Right renal pelvis (tissue), 4 donors: ENCODE results near the gene C9orf78. TPM values are rescaled to one million over a fixed set of nuclear protein-coding genes. Genes with fewer than 3 reads are reported as not detected.
A peak's percentile ranks its signal among the peaks of the same experiment; 100 is the strongest.

Source experiments
- DNase-seq, 4 donors: peaks; one replicate each; pipeline ENCODE4 v3.0.0-alpha.2; 2013; ENCODE audit warnings: low read depth in 4 of 4, low spot score in 3 of 4, missing footprints in 1 of 4
- polyA plus RNA-seq, 4 donors: library from polyadenylated mRNA; unstranded; fragments of 120-200 nt; gene quantifications; one replicate each; pipeline ENCODE4 v1.2.1, GENCODE V29; 2013; ENCODE audit not compliant: insufficient read length in 4 of 4

Gene C9orf78
- polyA plus RNA-seq, 4 donors, result 73.0 to 82.1 (median 78.6) TPM

DNA sequence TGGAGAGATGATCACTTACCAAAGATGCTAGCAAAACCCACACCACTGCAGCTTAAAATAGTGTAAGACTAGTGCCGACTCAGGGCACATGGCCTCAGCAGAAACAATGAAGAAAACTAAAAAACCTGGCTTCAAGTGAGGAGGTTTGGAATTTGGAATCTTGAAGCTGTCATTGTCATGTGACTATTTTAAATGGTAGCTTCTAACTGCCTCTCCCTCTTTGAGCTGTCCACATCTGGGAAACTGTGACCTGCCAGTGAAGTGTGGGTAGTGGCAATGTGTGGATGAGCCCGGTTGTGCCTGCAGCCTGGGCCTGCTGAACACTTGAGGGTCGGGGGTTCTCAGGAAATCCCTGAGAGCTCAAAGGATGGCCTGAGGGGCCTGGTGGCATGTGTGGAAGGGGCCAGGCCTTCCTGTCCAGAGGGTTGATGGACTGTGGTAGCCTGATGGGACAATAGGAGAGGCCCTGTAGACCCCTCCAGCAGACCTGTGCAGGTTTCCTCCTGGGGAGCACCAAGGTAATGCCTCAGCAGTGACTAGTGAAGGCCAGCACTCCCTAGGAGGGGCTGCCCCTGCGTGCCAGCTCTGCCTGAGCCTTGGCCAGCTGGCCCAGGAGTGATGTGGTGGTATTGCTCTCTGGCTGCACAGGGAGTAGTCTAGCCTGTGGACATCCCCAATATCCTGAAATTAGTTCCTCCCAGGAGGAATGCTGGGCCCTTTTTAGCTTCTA is 13.8 kb upstream of the C9orf78 start:
- no peak for DNase-seq

DNA sequence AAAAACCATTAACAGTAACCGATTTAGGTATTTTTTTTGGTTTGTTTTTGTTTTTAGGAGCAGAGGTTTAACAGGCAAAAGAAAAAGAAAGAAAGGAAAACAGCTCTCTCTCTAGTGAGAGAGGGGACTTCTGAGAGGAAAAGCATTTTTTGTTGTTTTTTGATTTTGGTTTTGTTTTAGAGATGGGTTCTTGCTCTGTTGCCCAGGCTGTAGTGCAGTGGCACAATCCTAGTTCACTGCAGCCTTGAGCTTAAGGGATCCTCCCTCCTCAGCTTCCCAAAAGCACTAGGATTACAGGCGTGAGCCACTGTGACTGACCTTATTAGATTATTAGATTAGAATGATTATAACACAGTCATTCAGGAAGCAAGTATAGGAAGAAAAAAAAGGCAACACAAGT is 10.3 kb upstream of the C9orf78 start:
- DNase-seq, result no peak

- DNase-seq, result no peak
Observed at GRCh38 chr9:129841071-129841470, 6.0 kb upstream of the C9orf78 start.

- DNase-seq, result no peak
Observed at GRCh38 chr9:129840034-129840433, 5.0 kb upstream of the C9orf78 start.

GRCh38 chr9:129839324-129840023 is 4.4 kb upstream of the C9orf78 start:
- no peak for DNase-seq

DNA sequence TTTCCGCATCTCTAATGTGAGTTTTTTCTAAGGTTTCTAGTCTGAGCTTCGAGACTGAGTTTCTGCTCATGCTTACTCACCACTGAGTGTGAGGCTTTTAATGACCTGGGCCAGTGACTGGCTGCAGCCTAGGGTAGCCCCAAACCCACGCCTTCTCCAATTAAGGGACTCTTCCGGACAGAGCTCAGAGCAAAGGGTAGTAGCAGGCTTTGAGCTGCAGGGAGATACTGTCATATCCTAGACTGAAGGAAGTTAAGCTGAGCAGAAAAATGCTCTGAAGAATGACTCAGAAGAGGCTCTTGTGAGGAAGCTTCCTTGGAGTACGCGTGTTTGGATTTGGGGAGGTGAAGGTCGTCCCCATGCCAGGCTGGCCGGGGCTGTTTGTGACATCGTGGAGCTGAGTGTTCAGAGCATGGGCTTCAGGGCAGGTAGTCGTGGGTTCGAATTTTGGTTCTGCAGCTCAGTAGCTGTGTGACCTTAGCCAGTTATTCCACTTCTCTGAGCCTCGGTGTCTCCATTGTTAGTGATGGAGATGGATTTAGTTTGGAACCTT is 3.7 kb upstream of the C9orf78 start:
- DNase-seq, result no peak

DNA sequence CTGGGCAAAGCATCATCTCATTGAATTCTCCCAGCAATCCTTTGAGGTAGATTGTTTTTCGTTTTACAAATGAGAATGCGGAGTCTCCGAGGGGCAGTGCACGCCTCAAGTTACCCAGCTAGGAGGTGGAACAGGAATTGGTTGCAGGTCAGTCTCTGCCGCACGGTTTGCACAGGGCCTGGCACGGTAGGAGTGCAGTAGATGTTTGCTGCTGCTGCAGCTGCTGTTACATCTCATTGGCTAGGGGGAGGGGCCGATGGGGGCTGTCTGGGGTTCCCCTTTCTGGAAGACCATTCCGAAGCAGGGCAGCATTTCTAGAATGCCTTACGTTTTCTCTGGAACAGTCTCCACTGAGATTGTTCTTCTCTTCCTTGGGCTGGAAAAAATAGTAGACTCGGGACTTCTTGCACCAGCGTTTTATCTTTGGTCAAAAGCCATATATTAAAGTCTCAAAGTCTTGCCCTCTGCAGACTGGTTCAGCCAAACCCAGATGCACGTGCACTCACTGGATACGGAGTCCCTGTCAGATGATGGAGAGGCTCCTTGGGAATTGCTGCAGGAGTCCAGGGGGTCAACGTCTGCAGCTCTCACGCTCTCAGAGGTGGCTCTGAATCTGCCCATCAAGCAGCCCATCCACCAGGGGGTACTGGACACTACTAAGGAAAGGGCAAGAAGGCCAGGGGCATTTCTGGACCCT is 1.4 kb upstream of the C9orf78 start:
- DNase-seq, result no peak

DNA sequence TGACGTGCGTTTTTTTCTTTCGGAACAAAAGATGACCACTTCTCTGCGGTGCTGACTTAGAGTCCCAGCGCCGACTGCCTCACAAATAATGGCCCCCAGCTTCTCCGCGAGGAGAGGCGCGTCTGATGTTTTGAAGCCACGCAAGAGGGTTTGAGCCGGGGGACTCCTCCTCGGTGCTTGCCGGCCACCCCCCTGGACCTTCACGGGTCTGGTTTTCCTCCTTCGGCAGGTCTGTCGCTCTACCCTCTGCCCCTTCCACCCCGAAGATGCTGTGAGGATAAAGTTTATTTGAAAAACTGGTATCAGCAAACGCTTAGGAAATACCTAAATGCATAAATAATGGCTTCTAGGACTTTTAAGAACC is 767 bp upstream of the C9orf78 start:
- DNase-seq, result no peak

GRCh38 chr9:129834489-129835127 is 467 bp downstream of the C9orf78 start:
- DNase-seq, result no peak

DNA sequence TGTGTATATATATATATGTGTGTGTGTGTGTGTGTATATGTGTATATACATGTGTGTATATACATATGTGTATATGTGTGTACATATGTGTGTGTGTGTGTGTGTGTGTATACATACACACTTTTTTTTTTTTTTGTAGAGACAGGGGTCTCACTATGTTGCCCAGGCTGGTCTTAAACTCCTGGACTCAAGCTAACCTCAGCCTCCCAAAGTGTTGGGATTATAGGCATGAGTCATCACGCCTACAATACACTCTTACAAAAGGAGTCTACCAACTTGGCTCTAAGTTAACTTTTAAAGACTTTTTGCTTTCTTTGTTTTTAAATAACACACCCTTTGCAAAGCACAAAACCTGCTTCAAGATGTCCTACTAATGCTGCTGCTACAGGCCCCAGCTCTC is 2.1 kb downstream of the C9orf78 start:
- no peak for DNase-seq

DNA sequence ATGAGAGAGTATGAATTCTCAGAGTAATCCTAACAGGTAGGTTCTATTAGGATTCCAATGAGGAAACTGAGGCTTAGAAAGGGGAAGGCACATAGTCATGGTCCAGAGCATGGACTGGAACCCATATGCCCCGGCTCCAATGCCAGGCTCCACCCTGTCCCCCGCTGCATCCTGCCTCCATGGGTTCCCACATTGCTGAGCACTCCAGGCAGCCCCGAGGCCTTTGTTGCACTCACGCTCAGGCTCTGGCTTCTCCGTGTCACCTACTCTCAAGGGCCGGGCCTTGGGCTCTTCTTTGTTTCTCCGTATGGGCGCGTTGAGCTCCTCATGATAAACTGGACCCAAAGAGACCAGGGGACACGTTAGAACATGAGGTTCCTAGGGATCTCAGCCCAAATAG is 6.1 kb downstream of the C9orf78 start:
- no peak for DNase-seq

DNA sequence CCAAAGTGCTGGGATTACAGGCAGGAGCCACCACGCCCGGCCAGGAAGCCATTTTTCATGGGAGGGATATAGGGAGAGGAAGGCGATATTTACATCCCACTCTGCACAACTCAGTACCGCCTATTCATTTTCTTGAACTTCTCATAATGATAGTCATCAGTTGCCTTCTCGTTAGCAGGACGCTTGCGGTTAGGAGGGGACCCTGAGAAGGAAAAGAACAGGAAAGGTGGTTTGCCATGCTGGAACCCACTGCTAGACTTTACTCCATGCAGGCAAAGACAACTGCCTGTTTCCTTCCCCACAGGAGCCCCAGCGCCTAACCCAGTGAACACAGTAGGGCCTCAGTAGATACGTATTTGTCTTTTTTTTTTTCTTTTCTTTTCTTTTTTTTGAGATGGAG is 7.0 kb downstream of the C9orf78 start:
- no peak for DNase-seq

DNA sequence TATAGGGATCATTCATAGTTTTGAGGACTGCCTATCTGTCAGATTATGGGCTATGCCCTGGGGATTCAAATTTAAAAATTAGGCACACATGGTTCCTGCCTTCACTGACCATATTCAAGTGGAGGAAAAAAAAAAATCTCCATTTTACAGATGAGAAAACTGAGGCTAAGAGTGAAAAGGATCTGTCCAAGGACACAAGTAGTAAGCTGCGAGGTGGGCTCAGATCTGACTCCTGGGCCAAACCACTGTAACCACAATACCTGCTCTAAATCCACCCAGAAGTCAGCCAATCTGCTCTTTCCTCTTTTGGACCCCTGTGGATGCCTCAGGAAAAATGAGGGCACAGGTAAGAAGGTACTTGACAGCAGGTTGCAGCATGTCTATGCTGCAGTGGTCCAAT is 8.3 kb downstream of the C9orf78 start:
- DNase-seq, result no peak

GRCh38 chr9:129826344-129826743 is 8.7 kb downstream of the C9orf78 start:
- DNase-seq, result no peak

GRCh38 chr9:129823935-129824601 is 11.0 kb downstream of the C9orf78 start, which contains the start of gene TOR1A:
Gene TOR1A (minus strand): TSS chr9:129824136. CDS start chr9:129824085, 51 bp downstream.
- peak; percentile 84 to 87 (median 84) for DNase-seq

- DNase-seq, result no peak
Observed at GRCh38 chr9:129823542-129823934, 11.5 kb downstream of the C9orf78 start.

DNA sequence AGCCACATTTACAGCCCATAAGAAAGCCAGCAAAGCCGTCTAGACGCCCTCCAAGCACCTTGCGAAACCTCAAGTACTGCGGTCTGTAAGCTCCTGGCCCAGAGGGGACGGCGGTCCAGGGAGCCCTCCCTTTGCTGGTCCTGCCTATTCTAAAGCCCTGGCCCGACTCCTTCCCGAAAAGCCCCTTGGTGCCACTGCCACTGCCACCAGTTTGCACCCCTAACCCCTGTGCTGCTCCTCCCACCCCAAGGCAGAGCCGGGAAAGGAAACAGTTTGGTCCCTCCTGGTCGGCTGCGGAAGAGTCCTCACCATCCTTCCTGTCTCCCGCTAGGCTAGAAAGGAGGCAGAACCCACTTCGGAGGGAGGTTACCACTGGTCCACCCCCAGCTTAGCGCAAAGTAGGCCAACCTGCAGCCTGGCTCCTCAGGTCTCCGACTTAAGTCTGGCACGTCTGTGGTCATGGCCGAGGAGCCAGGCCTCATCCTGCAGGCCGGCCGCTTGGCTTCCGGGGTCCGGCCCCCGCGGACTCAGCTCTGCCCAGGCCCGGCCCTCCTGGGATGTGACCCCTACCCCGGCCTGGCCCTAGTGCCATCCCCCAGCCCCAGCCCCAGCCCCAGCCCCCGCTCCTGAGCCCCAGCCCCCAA is 12.1 kb downstream of the C9orf78 start:
- DNase-seq, result no peak

DNA sequence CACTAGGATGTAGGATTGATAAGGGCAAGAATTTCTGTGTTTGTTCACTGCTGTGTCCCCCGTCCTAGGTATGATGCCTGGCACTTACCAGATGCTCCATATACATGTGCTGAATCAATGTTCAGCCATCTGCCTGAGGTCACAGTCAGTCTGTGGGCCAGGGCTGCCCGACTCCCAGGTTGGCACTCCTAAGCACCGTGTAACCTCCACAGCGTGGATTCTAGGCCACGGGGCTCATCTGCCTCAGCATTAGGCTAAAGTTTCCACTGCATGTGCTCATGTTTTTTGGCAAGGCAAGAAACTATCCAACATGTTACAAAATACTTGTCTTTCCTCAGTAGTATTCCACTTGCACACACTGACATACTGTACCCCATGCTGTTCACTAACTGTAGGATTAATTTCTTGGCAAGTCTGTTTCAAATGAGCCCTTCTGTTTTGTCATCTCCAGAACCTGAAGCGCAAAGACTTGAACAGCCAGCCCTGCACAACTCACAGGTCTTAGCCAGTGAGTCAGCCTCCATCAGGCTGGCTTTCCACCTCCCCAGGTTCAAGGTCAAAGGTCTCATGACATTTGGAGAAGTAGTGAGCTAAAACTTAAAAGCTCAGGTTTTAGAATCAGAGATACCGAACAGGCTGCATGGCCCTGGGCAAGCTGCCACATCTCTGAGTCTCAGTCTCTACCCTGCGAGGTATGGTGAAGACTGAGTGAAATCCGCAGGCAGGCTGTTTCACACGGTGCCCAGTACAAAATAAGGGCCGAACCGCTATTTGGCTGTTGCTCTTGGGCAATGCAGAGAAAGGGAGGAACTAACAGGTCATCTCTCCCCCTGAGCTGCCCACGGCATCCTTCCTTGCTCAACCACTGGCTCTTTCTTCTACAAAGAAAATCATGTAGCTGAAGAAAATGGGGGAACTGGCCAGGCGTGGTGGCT is 18.3 kb downstream of the C9orf78 start:
- no peak for DNase-seq

DNA sequence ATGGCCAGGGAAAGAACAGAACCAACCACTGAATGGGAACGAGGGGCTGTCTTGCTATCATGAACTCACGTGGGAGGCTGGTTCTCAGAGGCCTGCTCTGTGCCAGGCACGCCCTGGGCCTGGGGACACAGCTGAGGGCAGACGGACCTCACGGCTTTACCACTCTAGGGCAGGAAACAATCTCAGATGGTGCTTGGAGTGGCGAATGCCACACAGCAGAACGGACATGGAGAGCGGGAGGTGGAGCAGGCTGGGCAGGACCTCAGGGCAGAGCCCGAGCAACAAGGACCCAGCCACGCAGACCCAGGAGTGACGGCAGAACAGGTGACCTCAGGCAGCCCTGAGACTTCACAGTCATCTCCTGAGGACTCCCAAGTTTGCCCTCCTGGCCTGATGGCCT is 19.8 kb downstream of the C9orf78 start:
- DNase-seq, result no peak
